SK-N-SH treated with all-trans-retinoic acid at 6 μM for 48 hours (cell line): ENCODE data around the gene ME3.

Experiments
- ATAC-seq: fragments of 200-7000 bp; cut with Tn5 transposase; 3 replicates; pipeline ENCODE4 v1.9.1; 2020; ENCODE audit warnings: mild to moderate bottlenecking, moderate library complexity
- ARNTL ChIP-seq: fragments of 450-650 bp; formaldehyde crosslinking; IDR thresholded peaks from 2 replicates; pipeline ENCODE4 v1.5.0; 2020; ENCODE audit warnings: low read depth, mild to moderate bottlenecking, moderate library complexity, borderline replicate concordance
- BACH2 ChIP-seq: fragments of 250-450 bp; sonication (Bioruptor Pico); IDR thresholded peaks from 2 replicates; pipeline ENCODE4 v1.9.0; 2021; ENCODE audit warnings: mild to moderate bottlenecking, borderline replicate concordance
- CREB5 ChIP-seq: fragments of 250-450 bp; sonication (Bioruptor Pico); IDR thresholded peaks from 2 replicates; pipeline ENCODE4 v1.5.1; 2020; ENCODE audit warnings: low read depth, mild to moderate bottlenecking, moderate library complexity
- CSDC2 ChIP-seq: fragments of 250-450 bp; sonication (Bioruptor Pico); IDR thresholded peaks from 2 replicates; pipeline ENCODE4 v1.5.0; 2020; ENCODE audit warnings: mild to moderate bottlenecking, moderate library complexity
- ESRRG ChIP-seq: fragments of 250-450 bp; sonication (Bioruptor Pico); IDR thresholded peaks from 2 replicates; pipeline ENCODE4 v1.6.1; 2021; ENCODE audit warnings: mild to moderate bottlenecking
- GLIS3 ChIP-seq: fragments of 250-450 bp; sonication (Bioruptor Pico); IDR thresholded peaks from 2 replicates; pipeline ENCODE4 v1.5.0; 2020; ENCODE audit warnings: mild to moderate bottlenecking, moderate library complexity
- ISL1 ChIP-seq: fragments of 250-450 bp; sonication (Bioruptor Pico); IDR thresholded peaks from 2 replicates; pipeline ENCODE4 v2.1.2; 2022; ENCODE audit warnings: mild to moderate bottlenecking, moderate library complexity
- OSR1 ChIP-seq: fragments of 250-450 bp; sonication (Bioruptor Pico); IDR thresholded peaks from 2 replicates; pipeline ENCODE4 v1.8.0; 2022; ENCODE audit warnings: moderate library complexity, mild to moderate bottlenecking, inconsistent platforms
- PATZ1 ChIP-seq: fragments of 250-450 bp; sonication (Bioruptor Pico); IDR thresholded peaks from 2 replicates; pipeline ENCODE4 v1.8.0; 2020; ENCODE audit warnings: mild to moderate bottlenecking, moderate library complexity, borderline replicate concordance
- POU6F1 ChIP-seq: fragments of 250-450 bp; sonication (Bioruptor Pico); IDR thresholded peaks from 2 replicates; pipeline ENCODE4 v1.8.0; 2021; ENCODE audit warnings: low read depth, mild to moderate bottlenecking, moderate library complexity, borderline replicate concordance
- PPARA ChIP-seq: fragments of 250-450 bp; sonication (Bioruptor Pico); IDR thresholded peaks from 2 replicates; pipeline ENCODE4 v1.5.0; 2020; ENCODE audit warnings: mild to moderate bottlenecking, borderline replicate concordance
- RARB ChIP-seq: fragments of 250-450 bp; sonication (Bioruptor Pico); IDR thresholded peaks from 2 replicates; pipeline ENCODE4 v1.8.0; 2021; ENCODE audit warnings: mild to moderate bottlenecking, moderate library complexity
- SNAI2 ChIP-seq: fragments of 250-450 bp; sonication (Bioruptor Pico); IDR thresholded peaks from 2 replicates; pipeline ENCODE4 v1.5.0; 2020; ENCODE audit warnings: mild to moderate bottlenecking, moderate library complexity
- TCF4 ChIP-seq: fragments of 250-450 bp; sonication (Bioruptor Pico); IDR thresholded peaks from 2 replicates; pipeline ENCODE4 v1.8.0; 2021; ENCODE audit warnings: mild to moderate bottlenecking, moderate library complexity, borderline replicate concordance
- TOX ChIP-seq: fragments of 250-450 bp; sonication (Bioruptor Pico); IDR thresholded peaks from 2 replicates; pipeline ENCODE4 v1.8.0; 2021; ENCODE audit warnings: mild to moderate bottlenecking, moderate library complexity, borderline replicate concordance
- TSHZ2 ChIP-seq: fragments of 250-450 bp; sonication (Bioruptor Pico); IDR thresholded peaks from 2 replicates; pipeline ENCODE4 v1.5.0; 2020; ENCODE audit warnings: mild to moderate bottlenecking, moderate library complexity
- ZC3H10 ChIP-seq: fragments of 250-450 bp; sonication (Bioruptor Pico); IDR thresholded peaks from 2 replicates; pipeline ENCODE4 v1.5.1; 2021; ENCODE audit warnings: mild to moderate bottlenecking, moderate library complexity
- ZFP3 ChIP-seq: fragments of 250-450 bp; sonication (Bioruptor Pico); IDR thresholded peaks from 2 replicates; pipeline ENCODE4 v1.5.0; 2020; ENCODE audit warnings: mild to moderate bottlenecking, moderate library complexity
- ZFP30 ChIP-seq: fragments of 450-650 bp; formaldehyde crosslinking; IDR thresholded peaks from 2 replicates; pipeline ENCODE4 v1.5.0; 2022; ENCODE audit warnings: mild to moderate bottlenecking, moderate library complexity
- ZNF565 ChIP-seq: fragments of 450-650 bp; formaldehyde crosslinking; conservative IDR thresholded peaks from 2 replicates; pipeline ENCODE4 v1.5.0; 2020; ENCODE audit warnings: low read depth, mild to moderate bottlenecking, moderate library complexity

ME3 gene

GRCh38 chr11:86491027-86491426 is 181.4 kb downstream of the ME3 start:
- no peak for ATAC-seq
- no peak for TF ChIP-seq CREB5 (CRISPR knock-in tag)
- TF ChIP-seq TSHZ2 (CRISPR knock-in tag) = no peak
- TF ChIP-seq PPARA (CRISPR knock-in tag) = no peak
- no peak for TF ChIP-seq ZFP30 (CRISPR knock-in tag)
- TF ChIP-seq SNAI2 = no peak
- TF ChIP-seq OSR1 (CRISPR knock-in tag) = no peak
- TF ChIP-seq, all 23 proteins: peak for 0

- no peak for ATAC-seq
- TF ChIP-seq ZFP3 (CRISPR knock-in tag) = no peak
- no peak for TF ChIP-seq POU6F1
- TF ChIP-seq ZC3H10 (CRISPR knock-in tag) = no peak
- TF ChIP-seq ARNTL (CRISPR knock-in tag) = no peak
- no peak for TF ChIP-seq ZNF565 (CRISPR knock-in tag)
- TF ChIP-seq ISL1 = peak; percentile 62
- TF ChIP-seq ZFP30 (CRISPR knock-in tag) = no peak
- TF ChIP-seq RARB (CRISPR knock-in tag) = no peak
- TF ChIP-seq, all 23 proteins: peak for 1
Measured at GRCh38 chr11:86490582-86490981, 181.8 kb downstream of the ME3 start.

- ATAC-seq = no peak
- no peak for TF ChIP-seq TSHZ2 (CRISPR knock-in tag)
- no peak for TF ChIP-seq ESRRG (CRISPR knock-in tag)
- no peak for TF ChIP-seq OSR1 (CRISPR knock-in tag)
- TF ChIP-seq CSDC2 (CRISPR knock-in tag) = no peak
- no peak for TF ChIP-seq PATZ1 (CRISPR knock-in tag)
- TF ChIP-seq ARNTL (CRISPR knock-in tag) = no peak
- TF ChIP-seq ZFP3 (CRISPR knock-in tag) = no peak
- TF ChIP-seq TOX (CRISPR knock-in tag) = no peak
- TF ChIP-seq ZC3H10 (CRISPR knock-in tag) = no peak
- TF ChIP-seq TCF4 = no peak
- no peak for TF ChIP-seq GLIS3 (CRISPR knock-in tag)
- TF ChIP-seq RARB (CRISPR knock-in tag) = no peak
- no peak for TF ChIP-seq BACH2 (CRISPR knock-in tag)
- TF ChIP-seq ZNF565 (CRISPR knock-in tag) = no peak
- TF ChIP-seq ZFP30 (CRISPR knock-in tag) = no peak
- TF ChIP-seq ISL1 = no peak
- TF ChIP-seq CREB5 (CRISPR knock-in tag) = no peak
Measured at GRCh38 chr11:86489442-86489841, 183.0 kb downstream of the ME3 start.
